GM12873 (cell line): Measurements from ENCODE around the gene DNAJB2.

ENCODE experiments used
- CTCF ChIP-seq: IDR thresholded peaks from 2 replicates; pipeline ENCODE4 v1.5.1; 2012; ENCODE audit warnings: low read depth, mild to moderate bottlenecking, moderate library complexity, low read length, control low read depth; ENCODE audit not compliant: insufficient read depth; ENCODE audit errors: missing control alignments

DNAJB2 gene

GRCh38 chr2:219252570-219252899, 26.6 kb upstream of the DNAJB2 start:
- TF ChIP-seq CTCF, result no peak

DNA sequence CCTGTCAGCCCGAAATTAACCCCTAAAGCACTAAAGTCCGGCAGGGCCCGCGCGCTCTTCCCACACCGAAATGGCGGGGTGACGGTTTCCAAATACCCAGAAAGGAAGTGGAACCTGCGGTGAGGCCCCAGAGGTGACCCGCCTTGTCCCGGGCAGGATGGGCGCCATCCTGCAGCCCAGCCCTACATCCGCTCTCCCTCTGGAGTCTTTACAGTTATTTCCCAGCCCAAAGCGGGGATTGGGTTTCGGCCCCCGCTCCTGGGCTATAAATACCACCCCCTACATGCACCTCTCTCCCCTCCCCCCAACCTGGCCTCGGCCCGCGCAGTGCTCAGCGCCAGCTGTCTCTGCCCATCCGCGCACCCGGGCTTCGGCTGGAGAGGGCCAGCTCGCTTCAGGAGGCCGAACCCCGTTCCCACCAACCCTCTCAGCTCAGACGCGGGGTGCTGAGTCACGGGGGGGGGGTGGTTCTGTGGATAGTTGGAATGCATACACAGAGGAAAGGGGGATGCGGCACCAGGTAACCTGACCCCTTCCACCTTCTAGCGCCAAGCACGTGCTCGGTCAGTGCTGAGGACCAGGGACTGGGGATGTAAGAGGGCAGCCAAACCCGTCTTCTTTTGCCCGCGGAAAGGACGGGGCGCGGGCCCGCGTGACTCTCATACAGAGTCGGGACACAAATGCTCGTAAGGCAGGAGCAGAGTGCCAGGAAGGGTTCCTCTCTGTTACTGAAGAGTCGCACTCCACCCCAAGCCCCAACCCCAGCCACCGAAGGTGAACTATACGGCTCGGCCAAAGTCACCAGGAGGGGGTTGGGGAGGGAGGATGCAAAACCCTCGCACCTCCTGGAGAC, 26.0 kb upstream of the DNAJB2 start, which contains the start of gene TUBA4B:
TUBA4B (plus strand) TSS at position 344 of the 853 bp plus-strand sequence; CDS start at position 509, 165 bp downstream.
- TF ChIP-seq CTCF, result no peak

- peak; percentile 8 for TF ChIP-seq CTCF
These were observed 25.2 kb upstream of the DNAJB2 start, which contains the start of gene TUBA4A for GRCh38 chr2:219253753-219254589. Gene TUBA4A, minus strand, starts transcription at chr2:219253918. Its CDS starts 60 bp downstream, at chr2:219253858.

DNA sequence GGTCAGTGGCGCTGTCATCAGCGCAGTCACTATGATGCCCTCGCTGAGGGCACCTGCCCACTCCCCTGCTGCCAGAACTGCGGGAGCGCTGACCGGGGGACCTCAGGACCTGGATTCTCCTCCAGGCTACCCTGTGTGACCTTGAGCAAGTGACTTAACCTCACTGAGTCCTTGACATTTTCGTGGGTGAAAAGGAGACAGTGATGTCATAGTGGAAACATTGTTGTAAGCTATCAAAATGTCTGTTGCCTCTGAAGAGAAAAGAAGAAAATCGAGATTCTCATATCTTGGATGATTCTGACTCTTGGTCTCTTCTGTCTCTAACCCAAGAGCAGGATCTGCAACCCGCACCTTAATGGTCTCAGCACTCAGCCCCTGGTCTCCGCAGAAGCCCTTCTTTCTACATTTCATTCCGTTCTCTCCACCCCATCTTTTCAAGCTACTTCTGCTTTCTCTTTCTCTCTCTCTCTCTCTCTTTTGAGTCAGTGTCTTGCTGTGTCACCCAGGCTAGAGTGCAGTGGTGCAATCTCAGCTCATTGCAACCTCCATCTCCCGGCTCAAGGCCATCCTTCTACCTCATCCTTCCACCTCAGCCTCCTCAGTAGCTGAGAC, 24.5 kb upstream of the DNAJB2 start:
- no peak for TF ChIP-seq CTCF

- no peak for TF ChIP-seq CTCF
These were observed 17.9 kb upstream of the DNAJB2 start for GRCh38 chr2:219261024-219261855.

DNA sequence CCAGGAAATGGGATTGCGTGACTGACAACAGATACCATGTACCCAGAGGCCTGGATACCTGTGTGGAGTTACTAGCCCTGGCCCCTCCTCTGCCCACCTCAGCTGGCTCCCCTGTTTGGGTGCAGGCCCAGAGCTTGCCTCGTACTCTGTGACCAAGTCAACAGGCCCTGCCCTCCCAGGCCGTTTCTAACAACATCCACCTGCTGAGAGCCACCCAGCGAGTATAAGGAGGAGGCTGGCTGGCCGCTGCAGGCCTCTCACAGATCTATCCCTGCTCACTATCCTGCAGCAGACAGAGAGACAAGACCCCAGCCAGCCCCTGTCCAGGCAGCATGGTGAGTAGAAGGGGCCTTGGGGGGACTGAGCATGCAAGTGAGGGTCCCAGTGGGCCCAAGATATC, 12.9 kb upstream of the DNAJB2 start:
- TF ChIP-seq CTCF, result no peak
